B cell (primary cell): ENCODE data around the gene NRG2.

Source experiments
- CTCF ChIP-seq: fragments of 200-600 bp; IDR thresholded peaks from one replicate; pipeline ENCODE4 v1.8.0; 2022; ENCODE audit warnings: antibody characterized with exemption, mild to moderate bottlenecking
- EZH2 ChIP-seq: IDR thresholded peaks from 2 replicates; pipeline ENCODE4 v1.6.1; 2012; ENCODE audit warnings: borderline replicate concordance, low read depth, mild to moderate bottlenecking, moderate library complexity, low read length; ENCODE audit not compliant: insufficient read depth, poor library complexity, severe bottlenecking

GRCh38 chr5:139915834-139916233, 127.3 kb downstream of the NRG2 start:
- TF ChIP-seq CTCF (no peak), EZH2 (no peak)
